Measurements from ENCODE around the gene POMT2. TPM values are rescaled to one million over a fixed set of nuclear protein-coding genes. Genes with fewer than 3 reads are reported as not detected.

The POMT2 gene
- total and polyA plus RNA-seq, 4 experiments from 2014 or later = 0.86 to 15.2 (median 7.1) TPM

GRCh38 chr14:77243853-77244252 is 76.8 kb downstream of the POMT2 start:
- H3K9me3 Mint-ChIP-seq = no peaks in the 10 kb centered on the region
- DNase-seq = no peak
- peaks cover 2% of the 10 kb centered on the region in 2 donors for H3K27me3 Mint-ChIP-seq
- intact Hi-C loops (cut with micrococcal nuclease) = no loop called here
- CTCF ChIA-PET (ENCODE audit: partially characterized antibody) = no interaction called here
- Histone ChIP-seq H3K27ac (ENCODE audit: low read depth, low read length) (no peak overlapping the region), H3K27me3 (ENCODE audit: insufficient read depth, low read length) (no peaks in the 10 kb centered on the region), H3K9me3 (ENCODE audit: control insufficient read depth in 1 of 2, low read length in 2 of 2) (no peaks in the 10 kb centered on the region), H3K36me3 (ENCODE audit: insufficient read depth, low read length) (no peaks in the 10 kb centered on the region), H3K4me3 (ENCODE audit: low read length in 2 of 2) (no peak overlapping the region), H3K4me1 (ENCODE audit: insufficient read depth, low read length) (no peaks in the 10 kb centered on the region)
- H3K36me3 Mint-ChIP-seq = no peaks in the 10 kb centered on the region
- peaks cover 0 to 1% (median 0%) of the 10 kb centered on the region in 4 donors for H3K4me1 Mint-ChIP-seq
- POLR2A ChIA-PET (ENCODE audit: partially characterized antibody) = no interaction called here
- H3K4me3 Mint-ChIP-seq = no peak overlapping the region
- no peak overlapping the region for H3K27ac Mint-ChIP-seq

- Histone ChIP-seq H3K36me3 (ENCODE audit: insufficient read depth, low read length) (no peaks in the 10 kb centered on the region), H3K4me3 (ENCODE audit: low read length in 2 of 2) (no peak overlapping the region), H3K27ac (ENCODE audit: low read depth, low read length) (no peak overlapping the region), H3K4me1 (ENCODE audit: insufficient read depth, low read length) (no peaks in the 10 kb centered on the region), H3K9me3 (ENCODE audit: control insufficient read depth in 1 of 2, low read length in 2 of 2) (no peaks in the 10 kb centered on the region), H3K27me3 (ENCODE audit: insufficient read depth, low read length) (no peaks in the 10 kb centered on the region)
- DNase-seq = no peak
- ChIA-PET POLR2A (ENCODE audit: partially characterized antibody) (no interaction called here), CTCF (ENCODE audit: partially characterized antibody) (interaction anchor here (0.6 kb wide), 1 partner anchor 480 kb away, joined by 4 read pairs; no protein-coding TSS in a partner anchor)
- H3K4me3 Mint-ChIP-seq = no peak overlapping the region
- no peak overlapping the region for H3K27ac Mint-ChIP-seq
- no peaks in the 10 kb centered on the region for H3K36me3 Mint-ChIP-seq
- intact Hi-C loops (cut with micrococcal nuclease) = no loop called here
- no peaks in the 10 kb centered on the region for H3K9me3 Mint-ChIP-seq
- H3K4me1 Mint-ChIP-seq = peaks cover 0 to 1% (median 0%) of the 10 kb centered on the region in 4 donors
- H3K27me3 Mint-ChIP-seq = peaks cover 2% of the 10 kb centered on the region in 2 donors
Measured at GRCh38 chr14:77242752-77243151, 77.9 kb downstream of the POMT2 start.

GRCh38 chr14:77241955-77242354 is 78.7 kb downstream of the POMT2 start:
- no peak for DNase-seq
- no peaks in the 10 kb centered on the region for H3K36me3 ChIP-seq (ENCODE audit: insufficient read depth, low read length)
- no peaks in the 10 kb centered on the region for H3K36me3 Mint-ChIP-seq
- no peak overlapping the region for H3K27ac ChIP-seq (ENCODE audit: low read depth, low read length)
- no peaks in the 10 kb centered on the region for H3K9me3 Mint-ChIP-seq
- ChIA-PET POLR2A (ENCODE audit: partially characterized antibody) (no interaction called here), CTCF (ENCODE audit: partially characterized antibody) (no interaction called here)
- H3K4me3 ChIP-seq (ENCODE audit: low read length in 2 of 2) = no peak overlapping the region
- H3K4me1 ChIP-seq (ENCODE audit: insufficient read depth, low read length) = no peaks in the 10 kb centered on the region
- H3K4me3 Mint-ChIP-seq = no peak overlapping the region
- no peaks in the 10 kb centered on the region for H3K9me3 ChIP-seq (ENCODE audit: control insufficient read depth in 1 of 2, low read length in 2 of 2)
- peak overlapping the region in 1 of 7 donors; percentile 32 for H3K27ac Mint-ChIP-seq
- peaks cover 2% of the 10 kb centered on the region in 2 donors for H3K27me3 Mint-ChIP-seq
- no peaks in the 10 kb centered on the region for H3K27me3 ChIP-seq (ENCODE audit: insufficient read depth, low read length)
- H3K4me1 Mint-ChIP-seq = peaks cover 0 to 1% (median 0%) of the 10 kb centered on the region in 4 donors
- intact Hi-C loops (cut with micrococcal nuclease) = no loop called here

GRCh38 chr14:77240336-77240915 is 80.3 kb downstream of the POMT2 start:
- Histone ChIP-seq H3K4me3 (ENCODE audit: low read length in 2 of 2) (no peak overlapping the region), H3K27ac (ENCODE audit: low read depth, low read length) (no peak overlapping the region), H3K27me3 (ENCODE audit: insufficient read depth, low read length) (no peaks in the 10 kb centered on the region), H3K9me3 (ENCODE audit: control insufficient read depth in 1 of 2, low read length in 2 of 2) (no peaks in the 10 kb centered on the region), H3K4me1 (ENCODE audit: insufficient read depth, low read length) (no peaks in the 10 kb centered on the region), H3K36me3 (ENCODE audit: insufficient read depth, low read length) (no peaks in the 10 kb centered on the region)
- POLR2A ChIA-PET (ENCODE audit: partially characterized antibody) = no interaction called here
- H3K36me3 Mint-ChIP-seq = no peaks in the 10 kb centered on the region
- peaks cover 0 to 2% of the 10 kb centered on the region in 2 donors for H3K27me3 Mint-ChIP-seq
- intact Hi-C loops (cut with micrococcal nuclease) = no loop called here
- H3K9me3 Mint-ChIP-seq = no peaks in the 10 kb centered on the region
- H3K27ac Mint-ChIP-seq = no peak overlapping the region
- peaks cover 0 to 1% (median 0%) of the 10 kb centered on the region in 4 donors for H3K4me1 Mint-ChIP-seq
- H3K4me3 Mint-ChIP-seq = no peak overlapping the region
- DNase-seq = no peak
- CTCF ChIA-PET (ENCODE audit: partially characterized antibody) = no interaction called here

- CTCF ChIA-PET (ENCODE audit: partially characterized antibody) = no interaction called here
- no peak overlapping the region for H3K4me3 Mint-ChIP-seq
- peaks cover 0 to 1% (median 0%) of the 10 kb centered on the region in 4 donors for H3K4me1 Mint-ChIP-seq
Measured at GRCh38 chr14:77239412-77239811, 81.3 kb downstream of the POMT2 start.

GRCh38 chr14:77238996-77239395 is 81.7 kb downstream of the POMT2 start:
- Histone ChIP-seq H3K4me1 (ENCODE audit: insufficient read depth, low read length) (no peaks in the 10 kb centered on the region), H3K4me3 (ENCODE audit: low read length in 2 of 2) (no peak overlapping the region), H3K27ac (ENCODE audit: low read depth, low read length) (no peak overlapping the region), H3K9me3 (ENCODE audit: control insufficient read depth in 1 of 2, low read length in 2 of 2) (no peaks in the 10 kb centered on the region), H3K36me3 (ENCODE audit: insufficient read depth, low read length) (no peaks in the 10 kb centered on the region), H3K27me3 (ENCODE audit: insufficient read depth, low read length) (no peaks in the 10 kb centered on the region)
- Mint-ChIP-seq H3K27me3 (peaks cover 0 to 2% of the 10 kb centered on the region in 2 donors), H3K4me3 (no peak overlapping the region), H3K4me1 (peaks cover 0 to 1% (median 0%) of the 10 kb centered on the region in 4 donors), H3K36me3 (no peaks in the 10 kb centered on the region), H3K27ac (no peak overlapping the region), H3K9me3 (no peaks in the 10 kb centered on the region)
- POLR2A ChIA-PET (ENCODE audit: partially characterized antibody) = no interaction called here
- CTCF ChIA-PET (ENCODE audit: partially characterized antibody) = no interaction called here
- no peak for DNase-seq
- intact Hi-C loops (cut with micrococcal nuclease) = no loop called here

More at GRCh38 chr14:77239412-77239811, 81.3 kb downstream of the POMT2 start:
- POLR2A ChIA-PET (ENCODE audit: partially characterized antibody) = no interaction called here
- H3K27ac ChIP-seq (ENCODE audit: low read depth, low read length) = no peak overlapping the region
- no peak overlapping the region for H3K4me3 ChIP-seq (ENCODE audit: low read length in 2 of 2)
- Mint-ChIP-seq H3K27me3 (no peaks in the 10 kb centered on the region), H3K9me3 (no peaks in the 10 kb centered on the region), H3K27ac (no peak overlapping the region), H3K36me3 (no peaks in the 10 kb centered on the region)
- H3K9me3 ChIP-seq (ENCODE audit: control insufficient read depth in 1 of 2, low read length in 2 of 2) = no peaks in the 10 kb centered on the region
- H3K27me3 ChIP-seq (ENCODE audit: insufficient read depth, low read length) = no peaks in the 10 kb centered on the region
- no peaks in the 10 kb centered on the region for H3K4me1 ChIP-seq (ENCODE audit: insufficient read depth, low read length)
- DNase-seq = no peak
- intact Hi-C loops (cut with micrococcal nuclease) = no loop called here
- no peaks in the 10 kb centered on the region for H3K36me3 ChIP-seq (ENCODE audit: insufficient read depth, low read length)

GRCh38 chr14:77238356-77238755 is 82.3 kb downstream of the POMT2 start:
- Histone ChIP-seq H3K27ac (ENCODE audit: low read depth, low read length) (no peak overlapping the region), H3K9me3 (ENCODE audit: control insufficient read depth in 1 of 2, low read length in 2 of 2) (no peaks in the 10 kb centered on the region), H3K36me3 (ENCODE audit: insufficient read depth, low read length) (no peaks in the 10 kb centered on the region), H3K27me3 (ENCODE audit: insufficient read depth, low read length) (no peaks in the 10 kb centered on the region), H3K4me1 (ENCODE audit: insufficient read depth, low read length) (no peaks in the 10 kb centered on the region), H3K4me3 (ENCODE audit: low read length in 2 of 2) (no peak overlapping the region)
- Mint-ChIP-seq H3K27me3 (peaks cover 0 to 5% of the 10 kb centered on the region in 2 donors), H3K4me1 (no peaks in the 10 kb centered on the region), H3K4me3 (no peak overlapping the region), H3K9me3 (no peaks in the 10 kb centered on the region), H3K36me3 (no peaks in the 10 kb centered on the region), H3K27ac (no peak overlapping the region)
- ChIA-PET CTCF (ENCODE audit: partially characterized antibody) (no interaction called here), POLR2A (ENCODE audit: partially characterized antibody) (no interaction called here)
- no peak for DNase-seq
- intact Hi-C loops (cut with micrococcal nuclease) = no loop called here

- DNase-seq = no peak
- Histone ChIP-seq H3K36me3 (ENCODE audit: insufficient read depth, low read length) (no peaks in the 10 kb centered on the region), H3K27ac (ENCODE audit: low read depth, low read length) (no peak overlapping the region), H3K9me3 (ENCODE audit: control insufficient read depth in 1 of 2, low read length in 2 of 2) (no peaks in the 10 kb centered on the region), H3K4me3 (ENCODE audit: low read length in 2 of 2) (no peak overlapping the region), H3K27me3 (ENCODE audit: insufficient read depth, low read length) (no peaks in the 10 kb centered on the region), H3K4me1 (ENCODE audit: insufficient read depth, low read length) (no peaks in the 10 kb centered on the region)
- H3K4me1 Mint-ChIP-seq = no peaks in the 10 kb centered on the region
- no peaks in the 10 kb centered on the region for H3K36me3 Mint-ChIP-seq
- ChIA-PET CTCF (ENCODE audit: partially characterized antibody) (no interaction called here), POLR2A (ENCODE audit: partially characterized antibody) (no interaction called here)
- intact Hi-C loops (cut with micrococcal nuclease) = no loop called here
- H3K27ac Mint-ChIP-seq = no peak overlapping the region
- H3K4me3 Mint-ChIP-seq = no peak overlapping the region
- peaks cover 0 to 5% of the 10 kb centered on the region in 2 donors for H3K27me3 Mint-ChIP-seq
- no peaks in the 10 kb centered on the region for H3K9me3 Mint-ChIP-seq
Measured at GRCh38 chr14:77236814-77237213, 83.9 kb downstream of the POMT2 start.

Measured in CD4-positive, alpha-beta memory T cell (primary cell).